Prostate gland (tissue), 2 donors: ENCODE results near the gene SPIRE2.

Experiments used
- CTCF ChIP-seq, 4 experiments: fragments of 200-600 bp in 2 of 4; fragments of 450-650 bp in 2 of 4; sonication (generic) in 2 of 4; IDR thresholded peaks; 1 replicate in 3 of 4; 2 replicates in 1 of 4; pipeline ENCODE4 v1.5.1; 2016 to 2019; ENCODE audit warnings: antibody characterized with exemption in 4 of 4, mild to moderate bottlenecking in 2 of 4, moderate library complexity in 2 of 4
- POLR2A ChIP-seq: fragments of 450-650 bp; IDR thresholded peaks from one replicate; pipeline ENCODE4 v1.6.1; 2016; ENCODE audit warnings: antibody characterized with exemption, mild to moderate bottlenecking

GRCh38 chr16:89848974-89849373 is 20.7 kb downstream of the SPIRE2 start:
- no peak for TF ChIP-seq CTCF (IDR thresholded peaks at IDR 0.05)
- TF ChIP-seq POLR2A: no peak
